GM12878 (cell line): ENCODE measurements around the gene COX17. TPM values are rescaled to one million over a fixed set of nuclear protein-coding genes. Genes with fewer than 3 reads are reported as not detected.

Experiments used
- ATAC-seq: fragments of 200-7000 bp; cut with Tn5 transposase; 3 replicates; pipeline ENCODE4 v1.9.1; 2020; ENCODE audit warnings: mild to moderate bottlenecking, moderate library complexity
- BruUV-seq: library from RNA; stranded (reverse); fragments of 400-500 nt; replicated peaks from 2 replicates; lab custom pipeline; 2021; lab: Mats Ljungman, UMichigan
- CTCF ChIA-PET: fragments of 300-600 bp; sonication (Branson Sonifier 250); formaldehyde crosslinking; extraction: SDS; loops from one replicate; lab custom pipeline; 2021; ENCODE audit warnings: inconsistent platforms; lab: Yijun Ruan, JAX
- POLR2A ChIA-PET: fragments of 350-600 bp; formaldehyde crosslinking; extraction: SDS; loops from one replicate; lab custom pipeline; 2021; ENCODE audit warnings: inconsistent platforms; lab: Charles Lee
- RAD21 ChIA-PET: fragments of 300-600 bp; sonication (Branson Sonifier 250); formaldehyde crosslinking; loops from one replicate; lab custom pipeline; 2023; ENCODE audit warnings: antibody characterized with exemption; ENCODE audit not compliant: unreplicated experiment; lab: Charles Lee
- SMC1A ChIA-PET: fragments of 300-600 bp; sonication (Branson Sonifier 250); formaldehyde crosslinking; loops from one replicate; lab custom pipeline; 2023; ENCODE audit not compliant: unreplicated experiment, uncharacterized antibody; lab: Charles Lee
- DNase-seq: peaks from one replicate; pipeline ENCODE4 v3.0.0-alpha.2; 2011; ENCODE audit warnings: low read depth, low spot score
- FAIRE-seq: peaks from 3 replicates; lab custom pipeline; 2011; peaks lifted over from hg19 to GRCh38; lab: Jason Lieb, UNC
- H2AFZ ChIP-seq: 2 replicates; pipeline ENCODE4 v1.6.0; 2011; ENCODE audit warnings: low read depth, low read length, control low read depth; ENCODE audit not compliant: control insufficient read depth
- H3K27ac ChIP-seq: 2 replicates; pipeline ENCODE4 v1.5.1; 2011; ENCODE audit warnings: control low read depth; ENCODE audit not compliant: control insufficient read depth, insufficient read depth
- H3K27me3 ChIP-seq, 2 experiments: replicated peaks in 1 of 2; 2 replicates each; pipeline versions ENCODE4 v1.6.0 to v1.6.1; 2011; ENCODE audit warnings: low read length in 1 of 2; ENCODE audit not compliant: control insufficient read depth in 2 of 2, insufficient read depth in 2 of 2
- H3K36me3 ChIP-seq, 2 experiments: 2 replicates each; pipeline ENCODE4 v1.5.1; 2011; ENCODE audit warnings: low read length in 1 of 2; ENCODE audit not compliant: control insufficient read depth in 2 of 2, insufficient read depth in 2 of 2
- H3K4me1 ChIP-seq: 2 replicates; pipeline ENCODE4 v1.6.1; 2011; ENCODE audit warnings: mild to moderate bottlenecking, low read length, moderate library complexity, mixed read lengths; ENCODE audit not compliant: control insufficient read depth, insufficient read depth
- H3K4me2 ChIP-seq: 2 replicates; pipeline ENCODE4 v1.6.0; 2011; ENCODE audit warnings: control low read depth; ENCODE audit not compliant: control insufficient read depth, insufficient read depth
- H3K4me3 ChIP-seq: fragments of 200-600 bp; sonication (generic); 2 replicates; pipeline ENCODE4 v1.5.1; 2016
- H3K79me2 ChIP-seq: 2 replicates; pipeline ENCODE4 v1.6.0; 2011; ENCODE audit warnings: low read length; ENCODE audit not compliant: control insufficient read depth, insufficient read depth
- H3K9ac ChIP-seq: 2 replicates; pipeline ENCODE4 v1.8.0; 2011; ENCODE audit warnings: low read length, control low read depth, mixed read lengths; ENCODE audit not compliant: control insufficient read depth, insufficient read depth
- H3K9me3 ChIP-seq: replicated peaks from 3 replicates; pipeline ENCODE4 v1.5.1; 2011; ENCODE audit warnings: mild to moderate bottlenecking, low read length; ENCODE audit not compliant: control insufficient read depth, insufficient read depth
- H4K20me1 ChIP-seq: 2 replicates; pipeline ENCODE4 v1.6.0; 2011; ENCODE audit not compliant: control insufficient read depth, insufficient read depth
- CHD4 ChIP-seq: fragments of 200-600 bp; sonication (generic); IDR thresholded peaks from 2 replicates; pipeline ENCODE4 v1.6.1; 2016; ENCODE audit warnings: mild to moderate bottlenecking
- ELK1 ChIP-seq: IDR thresholded peaks from 2 replicates; pipeline ENCODE4 v1.6.1; 2012; ENCODE audit warnings: low read depth, low read length, improper control_type of control experiment
- EZH2 ChIP-seq: IDR thresholded peaks from 2 replicates; pipeline ENCODE4 v1.6.1; 2012; ENCODE audit warnings: low read depth, mild to moderate bottlenecking, control low read depth, inconsistent platforms, low read length, borderline replicate concordance; ENCODE audit not compliant: control insufficient read depth
- NR2F1 ChIP-seq: fragments of 450-650 bp; conservative IDR thresholded peaks from 2 replicates; pipeline ENCODE4 v1.6.1; 2017; ENCODE audit warnings: mild to moderate bottlenecking
- RUNX3 ChIP-seq: IDR thresholded peaks from 2 replicates; pipeline ENCODE4 v1.6.1; 2012; ENCODE audit warnings: low read length, inconsistent platforms
- SIN3A ChIP-seq: IDR thresholded peaks from 2 replicates; pipeline ENCODE4 v1.6.1; 2012; ENCODE audit warnings: low read depth, low read length, improper control_type of control experiment
- ZNF384 ChIP-seq: IDR thresholded peaks from 2 replicates; pipeline ENCODE4 v1.6.1; 2012; ENCODE audit warnings: low read depth, mild to moderate bottlenecking, low read length, improper control_type of control experiment, borderline replicate concordance
- WGBS: methylation state at CpG from one replicate; pipeline ENCODE4 v1.1.6; 2016; ENCODE audit warnings: low lambda C conversion rate; ENCODE audit not compliant: insufficient replicate concordance, insufficient coverage; ENCODE audit errors: missing lambda C conversion rate; 5-methylcytosine and 5-hydroxymethylcytosine counted together
- in situ Hi-C: fragments of 300-500 bp; cut with MboI; formaldehyde crosslinking; loops from 9 replicates; pipeline ENCODE4 v1.14.3; 2018; ENCODE audit warnings: mixed read lengths
- intact Hi-C: fragments of 100-400 bp; cut with micrococcal nuclease; formaldehyde crosslinking; loops from one replicate; pipeline ENCODE4 v1.14.2; 2022; ENCODE audit not compliant: unreplicated experiment
- polyA plus RNA-seq, 11 experiments: library from polyadenylated mRNA; depleted of rRNA in 4 of 11; unstranded in 6 of 11; stranded (reverse) in 5 of 11; fragments of >200 nt; fragmentation: Nextera tagmentation in 4 of 11; fragmentation: Illumina TruSeq in 1 of 11; extraction: Ambion mirVana in 4 of 11; extraction: Trizol in 1 of 11; gene quantifications; 1 replicate in 1 of 11; 2 replicates in 10 of 11; pipeline versions ENCODE4 v1.2.1 to v1.2.3, GENCODE V29; 2011 to 2016; ENCODE audit warnings: inconsistent platforms in 2 of 11, missing spikeins in 2 of 11, low read depth in 1 of 11
- total RNA-seq, 4 experiments: library from RNA; depleted of rRNA in 3 of 4; stranded (reverse); fragments of >200 nt in 3 of 4; fragmentation: Illumina TruSeq in 1 of 4; extraction: Trizol in 1 of 4; gene quantifications; 2 replicates each; pipeline versions ENCODE4 v1.2.1 to v1.2.3, GENCODE V29; 2013 to 2021

The COX17 gene
- total and polyA plus RNA-seq, 10 of the 15 experiments (the other 5 are each of a cell fraction or from before 2014, with no cell fraction given), result 111 to 717 (median 243) TPM

- ATAC-seq, result peak; percentile 29; the same call in 1 of the 3 replicates
- intact Hi-C loops (loop anchor here (1.0 kb wide), 1 partner anchor 19 kb away; no protein-coding TSS in a partner anchor), in situ Hi-C loops (no loop called here)
- no peak for TF ChIP-seq SIN3A
- TF ChIP-seq RUNX3, result no peak
- TF ChIP-seq NR2F1, result no peak
- no peak for TF ChIP-seq CHD4
- no peak for TF ChIP-seq EZH2
- TF ChIP-seq ELK1, result no peak
- TF ChIP-seq ZNF384, result no peak
- H2AFZ ChIP-seq, result peak overlapping the region; percentile 64
- no peaks in the 10 kb centered on the region for H3K27me3 ChIP-seq
- RAD21 ChIA-PET, result interaction anchor here (0.6 to 2.5 kb wide), 3 partner anchors 32 to 57 kb away, joined by 3 to 8 read pairs (median 3); no protein-coding TSS in a partner anchor
- WGBS, result 61% methylated on average over 4 of the region's 4 CpGs
- H3K36me3 ChIP-seq, result no peaks in the 10 kb centered on the region; a peak in 2 of 4 replicates
- no peaks in the 10 kb centered on the region for H3K79me2 ChIP-seq
- H3K4me1 ChIP-seq, result peaks cover 16% of the 10 kb centered on the region; the same call in 1 of the 2 replicates
- CTCF ChIA-PET, result interaction anchor here (0.7 to 2.2 kb wide), 8 partner anchors 9 to 58 kb away, joined by 3 to 8 read pairs (median 3); no protein-coding TSS in a partner anchor
- H3K4me3 ChIP-seq, result no peak overlapping the region
- peak overlapping the region; percentile 50 for H3K27ac ChIP-seq
- SMC1A ChIA-PET, result interaction anchor here (0.8 to 2.7 kb wide), 8 partner anchors 9 to 58 kb away, joined by 3 to 10 read pairs (median 4); no protein-coding TSS in a partner anchor
- no peak for FAIRE-seq
- POLR2A ChIA-PET, result interaction anchor here (0.8 to 1.1 kb wide), 2 partner anchors 11 to 17 kb away, joined by 3 read pairs; no protein-coding TSS in a partner anchor
- no peaks in the 10 kb centered on the region for H3K9me3 ChIP-seq
- no TSS peak for BruUV-seq
- no peak overlapping the region; the same call in 1 of the 2 replicates for H3K4me2 ChIP-seq
- H4K20me1 ChIP-seq, result no peaks in the 10 kb centered on the region
- no peak overlapping the region for H3K9ac ChIP-seq
- DNase-seq, result no peak
Measured at GRCh38 chr3:119657887-119658702, 19.1 kb downstream of the COX17 start.
